Bronchial epithelial cell (primary cell): ENCODE results near the gene TRIM31. TPM values are rescaled to one million over a fixed set of nuclear protein-coding genes. Genes with fewer than 3 reads are reported as not detected.

Experiments
- DNase-seq: peaks from one replicate; pipeline ENCODE4 v3.0.0-alpha.2; 2010; ENCODE audit warnings: low read depth
- FAIRE-seq: peaks from 2 replicates; lab custom pipeline; 2011; peaks lifted over from hg19 to GRCh38; lab: Jason Lieb, UNC
- H3K27me3 ChIP-seq: 2 replicates; pipeline ENCODE4 v1.5.1; 2011; ENCODE audit warnings: low read length; ENCODE audit not compliant: control insufficient read depth, insufficient read depth
- H3K36me3 ChIP-seq: 2 replicates; pipeline ENCODE4 v1.5.1; 2011; ENCODE audit warnings: low read length; ENCODE audit not compliant: control insufficient read depth, insufficient read depth
- H3K4me3 ChIP-seq: 2 replicates; pipeline ENCODE4 v1.5.1; 2011; ENCODE audit warnings: mild to moderate bottlenecking, low read depth, low read length, control low read depth
- CTCF ChIP-seq: IDR thresholded peaks from 2 replicates; pipeline ENCODE4 v1.5.1; 2011; ENCODE audit warnings: mild to moderate bottlenecking, moderate library complexity, low read length, control low read depth, inconsistent platforms; ENCODE audit not compliant: insufficient read depth, severe bottlenecking
- total RNA-seq: library from RNA; depleted of rRNA; stranded (reverse); fragments of >200 nt; gene quantifications from 2 replicates; pipeline ENCODE4 v1.2.1, GENCODE V29; 2014

The TRIM31 gene
- total RNA-seq, 1 donor from 2014 or later: not detected

GRCh38 chr6:30150671-30151395 lies 37.9 kb upstream of the TRIM31 start:
- no peaks in the 10 kb centered on the region for H3K36me3 ChIP-seq
- TF ChIP-seq CTCF: no peak
- no peak for FAIRE-seq
- no peak overlapping the region for H3K4me3 ChIP-seq
- no peak for DNase-seq
- no peaks in the 10 kb centered on the region for H3K27me3 ChIP-seq

GRCh38 chr6:30149858-30150550 lies 37.1 kb upstream of the TRIM31 start:
- DNase-seq (no peak), FAIRE-seq (no peak)
- no peaks in the 10 kb centered on the region for H3K27me3 ChIP-seq
- H3K36me3 ChIP-seq: no peaks in the 10 kb centered on the region
- H3K4me3 ChIP-seq: no peak overlapping the region
- TF ChIP-seq CTCF: no peak

GRCh38 chr6:30149234-30149633 lies 36.3 kb upstream of the TRIM31 start:
- no peak for FAIRE-seq
- DNase-seq: no peak
- H3K36me3 ChIP-seq: no peaks in the 10 kb centered on the region
- TF ChIP-seq CTCF: no peak
- H3K27me3 ChIP-seq: peaks cover 3% of the 10 kb centered on the region
- no peak overlapping the region for H3K4me3 ChIP-seq

- FAIRE-seq: no peak
- H3K27me3 ChIP-seq: peaks cover 5% of the 10 kb centered on the region
Measured at GRCh38 chr6:30147096-30147495, 34.2 kb upstream of the TRIM31 start.

GRCh38 chr6:30145818-30146217 lies 32.9 kb upstream of the TRIM31 start:
- H3K27me3 ChIP-seq: peaks cover 8% of the 10 kb centered on the region
- H3K4me3 ChIP-seq: no peak overlapping the region
- TF ChIP-seq CTCF: no peak
- FAIRE-seq (no peak), DNase-seq (no peak)
- H3K36me3 ChIP-seq: no peaks in the 10 kb centered on the region

More at GRCh38 chr6:30147096-30147495, 34.2 kb upstream of the TRIM31 start:
- DNase-seq: no peak
- no peak overlapping the region for H3K4me3 ChIP-seq
- TF ChIP-seq CTCF: no peak
- no peaks in the 10 kb centered on the region for H3K36me3 ChIP-seq
